ENCODE measurements around the gene DOK6.
"Not testable (repeated sequence)": the region's sequence is repeated elsewhere in the genome, so short reads cannot be mapped to it uniquely, and the experiment has no call there.

The DOK6 gene

GRCh38 chr18:69658103-69658502, 257.4 kb downstream of the DOK6 start:
- Mint-ChIP-seq H3K27ac (no peak overlapping the region), H3K9me3 (no peaks in the 10 kb centered on the region), H3K36me3 (ENCODE audit: low read depth) (peaks cover 1% of the 10 kb centered on the region), H3K4me1 (peaks cover 23% of the 10 kb centered on the region), H3K4me3 (no peak overlapping the region), H3K27me3 (ENCODE audit: low read depth, poor library complexity) (peaks cover 6% of the 10 kb centered on the region)
- no peak for DNase-seq
- TF ChIP-seq CTCF (IDR thresholded peaks at IDR 0.05), result no peak

- TF ChIP-seq CTCF (IDR thresholded peaks at IDR 0.05), result no peak
- Mint-ChIP-seq H3K36me3 (ENCODE audit: low read depth) (no peaks in the 10 kb centered on the region), H3K4me1 (peaks cover 23% of the 10 kb centered on the region)
Observed at GRCh38 chr18:69658685-69659084, 258.0 kb downstream of the DOK6 start.

GRCh38 chr18:69659142-69659651, 258.5 kb downstream of the DOK6 start:
- TF ChIP-seq CTCF (IDR thresholded peaks at IDR 0.05), result no peak
- peaks cover 23% of the 10 kb centered on the region for H3K4me1 Mint-ChIP-seq
- no peaks in the 10 kb centered on the region for H3K36me3 Mint-ChIP-seq (ENCODE audit: low read depth)
- no peak overlapping the region for H3K4me3 Mint-ChIP-seq
- H3K9me3 Mint-ChIP-seq, result no peaks in the 10 kb centered on the region
- peaks cover 6% of the 10 kb centered on the region for H3K27me3 Mint-ChIP-seq (ENCODE audit: low read depth, poor library complexity)
- DNase-seq, result no peak
- peak overlapping the region; percentile 47 for H3K27ac Mint-ChIP-seq

More at GRCh38 chr18:69658685-69659084, 258.0 kb downstream of the DOK6 start:
- no peak for DNase-seq
- Mint-ChIP-seq H3K27ac (peak overlapping the region; percentile 47), H3K27me3 (ENCODE audit: low read depth, poor library complexity) (peaks cover 6% of the 10 kb centered on the region), H3K9me3 (no peaks in the 10 kb centered on the region), H3K4me3 (no peak overlapping the region)

- Mint-ChIP-seq H3K27me3 (ENCODE audit: low read depth, poor library complexity) (peaks cover 10% of the 10 kb centered on the region), H3K4me1 (peaks cover 23% of the 10 kb centered on the region)
- not testable (repeated sequence) for DNase-seq; H3K27ac Mint-ChIP-seq; H3K4me3 Mint-ChIP-seq; H3K36me3 Mint-ChIP-seq (ENCODE audit: low read depth); H3K9me3 Mint-ChIP-seq
Observed at GRCh38 chr18:69662090-69662489, 261.4 kb downstream of the DOK6 start.

- Mint-ChIP-seq H3K27ac (no peak overlapping the region), H3K36me3 (ENCODE audit: low read depth) (no peaks in the 10 kb centered on the region), H3K4me1 (peaks cover 14% of the 10 kb centered on the region), H3K27me3 (ENCODE audit: low read depth, poor library complexity) (peaks cover 10% of the 10 kb centered on the region), H3K4me3 (no peak overlapping the region), H3K9me3 (no peaks in the 10 kb centered on the region)
- no peak for TF ChIP-seq CTCF (IDR thresholded peaks at IDR 0.05)
- no peak for DNase-seq
Observed at GRCh38 chr18:69664399-69664798, 263.7 kb downstream of the DOK6 start.

- Mint-ChIP-seq H3K4me1 (peaks cover 4% of the 10 kb centered on the region), H3K27ac (peak overlapping the region; percentile 71), H3K27me3 (ENCODE audit: low read depth, poor library complexity) (no peaks in the 10 kb centered on the region), H3K36me3 (ENCODE audit: low read depth) (peaks cover 8% of the 10 kb centered on the region), H3K4me3 (no peak overlapping the region), H3K9me3 (no peaks in the 10 kb centered on the region)
- TF ChIP-seq CTCF (IDR thresholded peaks at IDR 0.05), result no peak
- no peak for DNase-seq
Observed at GRCh38 chr18:69674292-69674877, 273.7 kb downstream of the DOK6 start.

Data from nephron progenitor cell (in vitro differentiated cells).